GM19099 (cell line): ENCODE data around the gene MATK.

ENCODE experiments used
- POLR2A ChIP-seq: IDR thresholded peaks from 3 replicates; pipeline ENCODE4 v1.6.1; 2011; ENCODE audit warnings: low read depth; ENCODE audit not compliant: insufficient read length; ENCODE audit errors: extremely low read depth

The MATK gene

GRCh38 chr19:3803986-3804385 lies 17.8 kb upstream of the MATK start:
- TF ChIP-seq POLR2A, result no peak

GRCh38 chr19:3803114-3803888 lies 17.1 kb upstream of the MATK start:
- no peak for TF ChIP-seq POLR2A

GRCh38 chr19:3801412-3802096 lies 15.4 kb upstream of the MATK start:
- no peak for TF ChIP-seq POLR2A

GRCh38 chr19:3800996-3801395 lies 14.8 kb upstream of the MATK start:
- TF ChIP-seq POLR2A, result no peak

GRCh38 chr19:3798137-3798536 lies 12.0 kb upstream of the MATK start:
- TF ChIP-seq POLR2A, result no peak

- no peak for TF ChIP-seq POLR2A
These were observed 10.2 kb upstream of the MATK start for GRCh38 chr19:3796358-3796757.

GRCh38 chr19:3793799-3794198 lies 7.6 kb upstream of the MATK start:
- no peak for TF ChIP-seq POLR2A

GRCh38 chr19:3792114-3792513 lies 5.9 kb upstream of the MATK start:
- no peak for TF ChIP-seq POLR2A

GRCh38 chr19:3790941-3791340 lies 4.8 kb upstream of the MATK start:
- no peak for TF ChIP-seq POLR2A

GRCh38 chr19:3790209-3790734 lies 4.1 kb upstream of the MATK start:
- TF ChIP-seq POLR2A, result no peak

- no peak for TF ChIP-seq POLR2A
These were observed 3.0 kb upstream of the MATK start for GRCh38 chr19:3788996-3789778.

- TF ChIP-seq POLR2A, result no peak
These were observed 687 bp downstream of the MATK start for GRCh38 chr19:3785451-3785937.

GRCh38 chr19:3784607-3785450 lies 1.4 kb downstream of the MATK start:
- no peak for TF ChIP-seq POLR2A
